Ectodermal cell (in vitro differentiated cells): ENCODE data around the gene SLIT3.

ENCODE experiments used
- H3K27ac ChIP-seq: 2 replicates; pipeline ENCODE4 v1.7.0; 2013; ENCODE audit warnings: mild to moderate bottlenecking, low read depth, low read length; ENCODE audit not compliant: insufficient read depth, poor library complexity, severe bottlenecking
- H3K27me3 ChIP-seq: 2 replicates; pipeline ENCODE4 v1.7.0; 2013; ENCODE audit warnings: mild to moderate bottlenecking, low read length; ENCODE audit not compliant: insufficient read depth, control insufficient read depth, poor library complexity, severe bottlenecking
- H3K36me3 ChIP-seq: one replicate; pipeline ENCODE4 v1.7.0; 2013; ENCODE audit warnings: low read length; ENCODE audit not compliant: control insufficient read depth, insufficient read depth
- H3K4me1 ChIP-seq: one replicate; pipeline ENCODE4 v1.7.0; 2013; ENCODE audit warnings: low read length; ENCODE audit not compliant: control insufficient read depth, insufficient read depth
- H3K4me3 ChIP-seq: 2 replicates; pipeline ENCODE4 v1.7.0; 2013; ENCODE audit warnings: low read depth, low read length, control low read depth; ENCODE audit not compliant: insufficient read depth
- H3K9me3 ChIP-seq: 2 replicates; pipeline ENCODE4 v1.7.0; 2013; ENCODE audit warnings: mild to moderate bottlenecking, low read length, moderate library complexity; ENCODE audit not compliant: control insufficient read depth
- WGBS, 2 experiments: methylation state at CpG; one replicate each; pipeline ENCODE4 v1.1.7; 2013; ENCODE audit warnings: missing lambda C conversion rate in 2 of 2; 5-methylcytosine and 5-hydroxymethylcytosine counted together

The SLIT3 gene

GRCh38 chr5:168707716-168708695 lies 592.9 kb downstream of the SLIT3 start:
- no peaks in the 10 kb centered on the region for H3K36me3 ChIP-seq
- H3K27me3 ChIP-seq: peaks cover 3% of the 10 kb centered on the region
- H3K9me3 ChIP-seq: no peaks in the 10 kb centered on the region
- no peak overlapping the region for H3K4me3 ChIP-seq
- H3K27ac ChIP-seq: no peak overlapping the region
- H3K4me1 ChIP-seq: no peaks in the 10 kb centered on the region
- 90 to 92% methylated on average over 15 of the region's 15 CpGs for WGBS, 2 experiments

DNA sequence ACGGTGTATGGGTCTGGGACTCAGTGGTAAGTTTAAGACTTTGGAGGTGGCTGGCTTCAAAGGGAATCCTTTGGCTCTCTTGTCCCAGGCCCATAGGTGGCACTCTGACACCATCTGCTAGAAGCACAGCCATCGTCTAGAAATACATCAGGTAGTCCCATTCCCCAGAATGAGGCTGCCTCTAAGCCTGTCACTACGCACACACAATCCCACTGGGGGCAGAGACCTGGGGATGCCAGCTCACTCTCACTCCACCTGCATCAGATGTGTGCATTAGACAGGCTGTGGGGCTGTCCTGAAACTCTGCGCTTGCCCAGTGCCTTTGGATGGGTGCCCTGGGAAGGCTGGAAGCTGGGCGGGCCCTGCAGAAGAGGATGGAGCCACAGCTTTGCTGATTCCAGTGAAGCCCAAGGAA lies 594.3 kb downstream of the SLIT3 start:
- Histone ChIP-seq H3K4me1 (no peaks in the 10 kb centered on the region), H3K27me3 (peaks cover 3% of the 10 kb centered on the region), H3K4me3 (no peak overlapping the region), H3K36me3 (no peaks in the 10 kb centered on the region), H3K27ac (no peak overlapping the region), H3K9me3 (no peaks in the 10 kb centered on the region)
- 62 to 65% methylated on average over 5 of the region's 5 CpGs for WGBS, 2 experiments

DNA sequence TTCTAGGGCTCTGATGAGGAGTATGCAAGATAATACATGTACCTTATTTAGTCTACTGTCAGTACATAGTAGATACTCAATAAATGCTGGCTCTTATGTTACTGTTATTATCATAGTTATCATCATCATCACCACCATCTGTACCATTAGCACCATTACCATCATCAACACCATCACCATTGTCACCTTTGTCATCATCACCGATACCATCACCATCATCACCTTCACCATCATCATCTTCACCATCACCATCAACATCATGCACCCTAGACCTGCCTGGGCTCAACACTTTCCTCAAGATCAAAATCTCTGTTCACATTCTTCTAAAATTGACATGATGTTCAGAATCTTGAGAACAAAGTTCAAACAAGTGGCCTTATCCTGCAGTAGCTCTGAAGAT lies 595.6 kb downstream of the SLIT3 start:
- Histone ChIP-seq H3K4me1 (no peaks in the 10 kb centered on the region), H3K4me3 (no peak overlapping the region), H3K27ac (no peak overlapping the region), H3K9me3 (no peaks in the 10 kb centered on the region), H3K36me3 (no peaks in the 10 kb centered on the region), H3K27me3 (peaks cover 3% of the 10 kb centered on the region)
- WGBS, 2 experiments: 95 to 96% methylated on average over 1 of the region's 1 CpG

DNA sequence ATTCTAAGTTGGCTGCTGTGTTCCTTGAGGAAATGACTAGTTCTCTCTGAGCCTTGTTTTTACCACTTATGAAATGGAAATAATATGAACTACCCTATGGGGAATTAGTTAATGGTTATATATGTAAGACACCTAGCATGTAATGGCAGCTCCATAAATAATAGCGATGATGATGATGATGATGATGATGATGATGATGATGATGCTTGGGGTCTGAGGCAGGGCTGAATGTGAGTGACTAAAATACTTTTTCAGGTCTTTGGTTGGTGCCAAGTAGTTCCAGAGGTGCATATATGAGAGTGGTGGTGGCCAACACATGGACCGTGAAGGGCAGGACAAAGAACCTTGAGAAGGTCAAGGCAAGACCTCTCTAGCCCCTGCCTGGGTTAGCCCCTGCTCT lies 598.4 kb downstream of the SLIT3 start:
- no peak overlapping the region for H3K27ac ChIP-seq
- WGBS, 2 experiments: 92 to 94% methylated on average over 2 of the region's 2 CpGs
- no peaks in the 10 kb centered on the region for H3K4me1 ChIP-seq
- peaks cover 3% of the 10 kb centered on the region for H3K27me3 ChIP-seq
- no peaks in the 10 kb centered on the region for H3K36me3 ChIP-seq
- no peak overlapping the region for H3K4me3 ChIP-seq
- no peaks in the 10 kb centered on the region for H3K9me3 ChIP-seq

- H3K27me3 ChIP-seq: peaks cover 3% of the 10 kb centered on the region
These were observed 599.3 kb downstream of the SLIT3 start for GRCh38 chr5:168701641-168702040.

GRCh38 chr5:168699002-168699401 lies 601.9 kb downstream of the SLIT3 start:
- WGBS, 2 experiments: 76 to 84% methylated on average over 8 of the region's 8 CpGs

More at GRCh38 chr5:168701641-168702040, 599.3 kb downstream of the SLIT3 start:
- WGBS, 2 experiments: 94 to 96% methylated on average over 5 of the region's 5 CpGs
- H3K4me3 ChIP-seq: no peak overlapping the region
- H3K36me3 ChIP-seq: no peaks in the 10 kb centered on the region
- no peak overlapping the region for H3K27ac ChIP-seq
- no peaks in the 10 kb centered on the region for H3K4me1 ChIP-seq
- H3K9me3 ChIP-seq: no peaks in the 10 kb centered on the region

DNA sequence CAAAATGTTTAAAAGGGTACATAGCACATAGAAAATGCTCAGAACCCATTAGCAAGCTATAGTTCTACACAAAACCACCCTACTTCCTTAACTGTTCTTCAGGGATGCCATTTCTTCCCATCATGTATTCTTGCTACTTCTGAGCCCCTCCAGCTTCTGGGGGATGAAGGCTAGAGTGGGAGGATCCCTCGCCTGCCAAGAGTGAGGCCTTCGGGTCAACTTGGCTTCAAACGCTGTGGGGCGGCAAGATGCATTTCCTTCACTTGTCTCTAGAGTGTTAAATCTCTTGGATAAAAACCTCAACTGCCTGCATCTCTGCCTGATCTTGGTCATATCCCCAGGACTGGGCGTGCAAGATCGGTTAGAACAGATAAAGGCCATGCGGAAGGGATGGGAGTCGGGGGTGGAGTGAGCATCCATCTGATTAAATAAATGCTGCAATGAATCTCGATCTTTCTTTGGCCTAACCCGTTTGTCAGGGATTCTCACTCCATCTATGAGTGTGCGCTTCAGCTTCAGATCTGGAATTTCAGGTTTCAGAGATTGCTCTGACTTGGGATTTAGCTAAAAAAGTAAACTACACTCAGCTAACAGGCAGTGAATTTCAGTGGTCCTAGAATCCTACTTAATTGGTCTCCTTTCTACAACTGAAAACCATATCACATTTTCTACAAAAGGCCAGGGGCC lies 603.8 kb downstream of the SLIT3 start:
- no peaks in the 10 kb centered on the region for H3K36me3 ChIP-seq
- H3K4me3 ChIP-seq: no peak overlapping the region
- H3K27me3 ChIP-seq: no peaks in the 10 kb centered on the region
- H3K27ac ChIP-seq: no peak overlapping the region
- no peaks in the 10 kb centered on the region for H3K9me3 ChIP-seq
- no peaks in the 10 kb centered on the region for H3K4me1 ChIP-seq
- 93% methylated on average over 11 of the region's 11 CpGs for WGBS, 2 experiments

More at GRCh38 chr5:168699002-168699401, 601.9 kb downstream of the SLIT3 start:
- Histone ChIP-seq H3K27me3 (no peaks in the 10 kb centered on the region), H3K36me3 (no peaks in the 10 kb centered on the region), H3K4me1 (no peaks in the 10 kb centered on the region), H3K4me3 (no peak overlapping the region), H3K9me3 (no peaks in the 10 kb centered on the region), H3K27ac (no peak overlapping the region)

GRCh38 chr5:168696611-168697010 lies 604.3 kb downstream of the SLIT3 start:
- H3K9me3 ChIP-seq: no peaks in the 10 kb centered on the region
- H3K27ac ChIP-seq: no peak overlapping the region
- WGBS, 2 experiments: 90 to 91% methylated on average over 2 of the region's 2 CpGs
- H3K36me3 ChIP-seq: no peaks in the 10 kb centered on the region
- H3K4me3 ChIP-seq: no peak overlapping the region
- H3K27me3 ChIP-seq: no peaks in the 10 kb centered on the region
- H3K4me1 ChIP-seq: no peaks in the 10 kb centered on the region

GRCh38 chr5:168695301-168695835 lies 605.6 kb downstream of the SLIT3 start:
- no peak overlapping the region for H3K4me3 ChIP-seq
- H3K36me3 ChIP-seq: no peaks in the 10 kb centered on the region
- no peaks in the 10 kb centered on the region for H3K9me3 ChIP-seq
- H3K27ac ChIP-seq: no peak overlapping the region
- WGBS, 2 experiments: 94% methylated on average over 5 of the region's 5 CpGs
- H3K27me3 ChIP-seq: no peaks in the 10 kb centered on the region
- no peaks in the 10 kb centered on the region for H3K4me1 ChIP-seq

DNA sequence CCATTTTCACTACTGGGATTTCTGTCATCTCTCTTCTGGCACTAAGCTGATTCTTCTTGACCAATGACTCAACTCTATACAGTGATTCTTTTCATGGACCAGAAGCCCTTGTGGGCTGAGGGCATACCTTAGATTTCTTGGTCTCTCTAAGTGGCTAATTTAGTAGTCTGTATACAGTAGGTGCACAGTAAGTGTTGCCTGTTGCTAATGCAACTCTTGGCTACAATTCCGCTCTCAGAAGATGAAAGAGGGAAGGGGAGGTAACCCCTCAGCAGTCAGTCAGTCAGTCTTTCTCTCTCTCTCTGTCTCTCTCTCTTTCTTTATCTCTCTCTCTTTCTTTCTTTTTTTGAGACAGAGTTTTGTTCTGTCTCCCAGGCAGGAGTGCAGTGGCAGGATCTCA lies 606.6 kb downstream of the SLIT3 start:
- no peaks in the 10 kb centered on the region for H3K9me3 ChIP-seq
- H3K4me1 ChIP-seq: no peaks in the 10 kb centered on the region
- no peak overlapping the region for H3K4me3 ChIP-seq
- H3K27me3 ChIP-seq: no peaks in the 10 kb centered on the region
- no peak overlapping the region for H3K27ac ChIP-seq
- 88 to 100% methylated on average over 1 of the region's 1 CpG for WGBS, 2 experiments
- H3K36me3 ChIP-seq: no peaks in the 10 kb centered on the region
